GM11168 (cell line): Measurements from ENCODE around the gene ALPK1.

ENCODE experiments used
- in situ Hi-C: fragments of 300-500 bp; cut with MboI; formaldehyde crosslinking; loops from one replicate; pipeline ENCODE4 v1.12.0; 2022; ENCODE audit warnings: low sequenced_read_pairs; ENCODE audit not compliant: unreplicated experiment

ALPK1 gene

DNA sequence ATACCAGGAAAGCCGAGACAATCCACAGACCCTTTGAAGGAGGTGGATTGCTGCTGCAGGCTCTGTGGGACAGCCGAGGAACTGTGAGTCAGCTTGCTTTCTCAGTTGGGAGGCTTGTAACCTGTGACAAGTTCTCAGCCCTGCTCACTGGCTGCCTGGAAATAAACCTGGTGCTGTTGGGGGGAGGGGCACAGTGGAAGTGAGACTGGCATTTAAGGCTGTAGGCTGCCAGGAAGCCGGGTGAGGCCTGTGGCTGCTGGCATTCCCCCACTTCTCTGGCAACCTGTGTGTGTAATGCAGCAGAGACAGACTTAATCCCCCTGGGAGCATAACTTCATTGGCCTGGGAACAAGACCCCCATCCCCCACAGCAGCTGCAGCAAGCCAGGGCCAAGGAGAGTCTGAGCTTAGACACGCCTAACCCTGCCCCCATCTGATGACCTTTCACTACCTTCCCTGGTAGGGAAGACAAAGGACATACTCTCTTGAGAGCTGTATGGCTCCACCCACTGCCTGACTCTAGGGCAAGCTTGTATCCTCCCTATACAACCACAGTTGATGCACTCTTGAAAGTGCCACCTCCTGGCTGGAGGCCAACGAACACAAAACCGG, 64.1 kb downstream of the ALPK1 start:
- in situ Hi-C loops: no loop called here

- in situ Hi-C loops: no loop called here
Observed at GRCh38 chr4:112370466-112370865, 73.3 kb downstream of the ALPK1 start.

GRCh38 chr4:112371361-112371760, 74.2 kb downstream of the ALPK1 start:
- in situ Hi-C loops: no loop called here

- in situ Hi-C loops: no loop called here
Observed at GRCh38 chr4:112374850-112375249, 77.7 kb downstream of the ALPK1 start.

GRCh38 chr4:112377171-112377570, 80.0 kb downstream of the ALPK1 start:
- in situ Hi-C loops: no loop called here

DNA sequence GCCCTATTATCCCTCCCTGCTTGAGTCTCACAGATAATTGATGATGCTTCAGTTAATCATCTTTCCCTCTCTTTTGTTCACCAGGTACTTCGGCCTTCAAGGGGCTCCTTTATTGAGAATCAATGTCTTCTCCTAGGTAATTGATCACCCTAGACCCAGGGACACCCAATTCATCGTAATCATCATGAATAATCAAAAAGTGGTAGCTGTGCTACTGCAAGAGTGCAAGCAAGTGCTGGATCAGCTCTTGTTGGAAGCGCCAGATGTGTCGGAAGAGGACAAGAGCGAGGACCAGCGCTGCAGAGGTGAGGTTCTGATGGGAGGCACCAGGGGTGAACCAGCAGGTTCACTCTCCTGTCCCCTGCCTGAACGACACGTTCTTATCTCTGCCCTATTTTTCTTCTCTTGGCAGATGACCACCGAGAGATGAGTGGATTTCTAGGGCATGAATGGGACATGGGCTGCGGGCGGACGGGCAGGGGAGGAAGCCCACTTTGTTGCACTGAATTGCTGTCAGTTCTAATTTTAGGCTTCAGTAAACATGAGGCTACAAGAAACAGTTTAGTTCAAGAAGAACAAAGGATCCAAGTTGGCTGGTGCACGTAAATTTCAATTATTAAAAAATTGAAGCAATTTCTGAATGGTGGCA, 80.5 kb downstream of the ALPK1 start:
- in situ Hi-C loops: no loop called here

- in situ Hi-C loops: no loop called here
Observed at GRCh38 chr4:112378243-112378620, 81.1 kb downstream of the ALPK1 start.

DNA sequence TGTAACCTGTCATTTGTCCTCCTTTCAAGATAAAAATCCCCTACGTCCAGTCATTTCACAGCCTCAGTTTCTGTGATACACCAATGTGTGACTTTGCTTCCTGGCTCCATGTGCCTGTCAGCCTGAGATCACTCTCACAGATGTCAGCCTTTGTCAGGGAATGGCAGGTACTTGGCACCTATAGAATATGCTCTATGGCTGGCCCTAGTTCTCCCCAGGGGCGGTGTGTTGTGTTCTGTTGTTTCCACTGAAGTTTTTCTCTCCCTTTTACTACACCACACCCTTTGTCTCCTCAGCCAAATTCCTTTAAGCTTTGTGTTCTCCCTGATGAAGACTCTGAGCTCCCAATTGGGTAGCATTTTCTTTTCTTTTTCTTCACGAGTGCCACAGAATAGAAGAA, 81.7 kb downstream of the ALPK1 start:
- in situ Hi-C loops: no loop called here

DNA sequence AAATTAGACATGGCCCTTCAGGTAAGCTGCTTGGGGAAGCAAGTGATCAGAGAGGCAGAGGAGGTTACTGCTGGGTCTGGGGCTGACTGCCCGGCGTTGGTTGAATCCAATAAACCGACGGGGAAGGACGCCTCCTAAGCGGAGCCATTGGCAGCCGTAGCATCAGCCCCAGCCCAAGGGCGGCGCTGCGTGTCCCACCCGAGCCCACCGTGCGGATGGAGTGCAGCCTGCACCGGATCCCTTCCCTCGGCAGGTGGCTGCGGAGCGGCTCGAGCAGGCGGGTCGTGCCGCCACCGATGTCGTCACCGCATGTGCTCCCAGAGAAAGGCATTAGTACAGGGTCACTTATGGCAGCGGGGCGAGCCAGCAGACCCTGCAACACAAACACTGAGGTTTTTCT, 82.1 kb downstream of the ALPK1 start:
- in situ Hi-C loops: no loop called here

DNA sequence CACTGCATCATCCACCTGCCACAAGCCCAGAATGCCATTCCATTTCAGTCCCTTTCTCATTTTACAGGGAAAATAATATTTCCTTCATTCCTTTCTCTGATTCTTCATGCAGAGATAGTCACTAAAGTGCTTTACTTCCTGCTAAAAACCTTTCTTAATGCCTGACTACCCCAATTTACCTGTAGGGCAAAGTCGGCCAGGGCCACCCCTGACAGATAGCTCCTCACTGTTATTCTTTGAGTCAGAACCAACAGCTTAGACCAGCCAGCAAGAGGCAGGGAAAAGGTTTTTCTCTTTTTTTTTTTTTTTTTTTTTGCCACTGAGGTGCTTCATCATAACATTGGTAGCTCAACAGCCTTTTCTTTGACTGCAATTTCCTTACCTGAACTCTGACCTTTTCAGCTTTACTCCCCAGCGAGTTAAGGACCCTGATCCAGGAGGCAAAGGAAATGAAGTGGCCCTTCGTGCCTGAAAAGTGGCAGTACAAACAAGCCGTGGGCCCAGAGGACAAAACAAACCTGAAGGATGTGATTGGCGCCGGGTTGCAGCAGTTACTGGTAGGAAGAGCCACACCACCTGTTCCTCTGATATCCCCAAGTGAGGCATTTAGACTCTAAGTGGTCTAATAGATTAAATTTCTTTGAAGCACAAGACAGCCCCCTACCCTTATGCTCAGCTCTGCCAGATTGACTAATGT, 85.0 kb downstream of the ALPK1 start:
- in situ Hi-C loops: no loop called here

GRCh38 chr4:112386071-112386470, 88.9 kb downstream of the ALPK1 start:
- in situ Hi-C loops: no loop called here

GRCh38 chr4:112402098-112402497, 104.9 kb downstream of the ALPK1 start:
- in situ Hi-C loops: no loop called here

GRCh38 chr4:112403101-112403945, 106.2 kb downstream of the ALPK1 start:
- in situ Hi-C loops: no loop called here

DNA sequence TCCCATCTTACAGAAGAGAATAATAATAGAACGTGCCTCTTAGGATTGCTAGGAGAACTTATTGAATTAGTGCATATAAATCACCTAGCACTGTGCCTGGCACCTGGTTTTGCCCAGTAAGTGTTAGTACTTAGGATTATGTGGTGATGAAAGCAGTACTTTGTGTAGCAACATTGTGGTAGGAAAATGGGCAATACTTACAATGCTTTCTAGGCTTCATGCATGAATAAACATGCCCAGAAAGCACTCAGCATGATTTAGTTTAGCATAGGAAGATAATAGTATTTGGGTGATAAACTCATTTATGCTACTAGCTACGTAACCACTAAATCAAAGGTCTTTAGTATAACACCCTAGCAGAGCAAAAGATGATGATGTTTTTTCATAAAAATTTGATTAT, 113.2 kb downstream of the ALPK1 start:
- in situ Hi-C loops: no loop called here

GRCh38 chr4:112410804-112411203, 113.6 kb downstream of the ALPK1 start:
- in situ Hi-C loops: no loop called here

- in situ Hi-C loops: no loop called here
Observed at GRCh38 chr4:112411781-112412550, 114.8 kb downstream of the ALPK1 start.

GRCh38 chr4:112416464-112416863, 119.3 kb downstream of the ALPK1 start:
- in situ Hi-C loops: no loop called here

- in situ Hi-C loops: no loop called here
Observed at GRCh38 chr4:112418092-112418491, 120.9 kb downstream of the ALPK1 start.

GRCh38 chr4:112421911-112422310, 124.7 kb downstream of the ALPK1 start:
- in situ Hi-C loops: no loop called here

GRCh38 chr4:112422644-112423043, 125.5 kb downstream of the ALPK1 start:
- in situ Hi-C loops: no loop called here
